Transverse colon (tissue), 4 donors: Measurements from ENCODE around the gene GRAMD1C.

ENCODE experiments used
- CTCF ChIP-seq, 5 experiments: fragments of 200-600 bp in 3 of 5; fragments of 450-650 bp in 2 of 5; sonication (generic) in 3 of 5; IDR thresholded peaks; 1 replicate in 2 of 5; 2 replicates in 3 of 5; pipeline ENCODE4 v1.5.1; 2016 to 2017; ENCODE audit warnings: antibody characterized with exemption in 5 of 5, inconsistent platforms in 3 of 5, mild to moderate bottlenecking in 2 of 5, moderate library complexity in 1 of 5
- EP300 ChIP-seq: sonication (generic); formaldehyde crosslinking; IDR thresholded peaks from one replicate; pipeline ENCODE4 v1.6.1; 2017; ENCODE audit warnings: antibody characterized with exemption, low read depth
- POLR2A ChIP-seq: fragments of 450-650 bp; IDR thresholded peaks from one replicate; pipeline ENCODE4 v1.6.1; 2016; ENCODE audit warnings: antibody characterized with exemption, mild to moderate bottlenecking, moderate library complexity
- POLR2AphosphoS5 ChIP-seq, 3 donors: sonication (generic); formaldehyde crosslinking; IDR thresholded peaks; one replicate each; pipeline ENCODE4 v1.6.1; 2016; ENCODE audit warnings: antibody characterized with exemption in 3 of 3

- no peak for TF ChIP-seq CTCF (IDR thresholded peaks at IDR 0.05)
- no peak for TF ChIP-seq POLR2A
- no peak for TF ChIP-seq POLR2AphosphoS5 (IDR thresholded peaks at IDR 0.05)
- no peak for TF ChIP-seq EP300
Measured at GRCh38 chr3:113873293-113873692, 34.7 kb downstream of the GRAMD1C start.
